K562 (cell line): ENCODE results near the gene TYRO3. TPM values are rescaled to one million over a fixed set of nuclear protein-coding genes. Genes with fewer than 3 reads are reported as not detected.

ENCODE experiments used
- BRD4 ChIP-seq: fragments of 200-600 bp; sonication (generic); IDR thresholded peaks from 2 replicates; pipeline ENCODE4 v1.6.1; 2017; ENCODE audit warnings: inconsistent platforms
- CBX8 ChIP-seq: fragments of 200-600 bp; sonication (generic); IDR thresholded peaks from 2 replicates; pipeline ENCODE4 v1.6.1; 2012; ENCODE audit warnings: borderline replicate concordance, mixed run types, low read depth, mild to moderate bottlenecking, moderate library complexity, mixed read lengths, low read length, control low read depth, inconsistent platforms; ENCODE audit not compliant: poor library complexity, severe bottlenecking; ENCODE audit errors: extremely low read depth
- GABPA ChIP-seq: fragments of 200-800 bp; sonication (Bioruptor generic); conservative IDR thresholded peaks from 2 replicates; pipeline ENCODE4 v1.6.1; 2016; ENCODE audit warnings: low read depth, missing genetic modification characterization, missing compliant biosample characterization
- KLF16 ChIP-seq: IDR thresholded peaks from 2 replicates; pipeline ENCODE4 v1.6.1; 2016; ENCODE audit warnings: antibody characterized with exemption
- L3MBTL2 ChIP-seq: fragments of 450-650 bp; IDR thresholded peaks from 2 replicates; pipeline ENCODE4 v1.6.1; 2016; ENCODE audit warnings: mild to moderate bottlenecking, moderate library complexity
- MCM7 ChIP-seq, 2 experiments: fragments of 450-650 bp; IDR thresholded peaks; 2 replicates each; pipeline ENCODE4 v1.6.1; 2016 to 2018
- RAD21 ChIP-seq, 2 experiments: fragments of 250-450 bp in 1 of 2; fragments of 450-650 bp in 1 of 2; sonication (Bioruptor Pico) in 1 of 2; formaldehyde crosslinking in 1 of 2; IDR thresholded peaks in 1 of 2; conservative IDR thresholded peaks in 1 of 2; 2 replicates each; pipeline versions ENCODE4 v1.4.0 to v1.8.0; 2020 to 2022; ENCODE audit warnings: mild to moderate bottlenecking in 2 of 2, moderate library complexity in 1 of 2
- REST ChIP-seq, 2 experiments: fragments of 450-650 bp; formaldehyde crosslinking in 1 of 2; IDR thresholded peaks; 2 replicates each; pipeline versions ENCODE4 v1.4.0 to v1.6.1; 2014 to 2020; ENCODE audit warnings: mild to moderate bottlenecking in 2 of 2, borderline replicate concordance in 1 of 2, low read depth in 1 of 2
- SP2 ChIP-seq: IDR thresholded peaks from 2 replicates; pipeline ENCODE4 v1.6.1; 2011; ENCODE audit warnings: mild to moderate bottlenecking, low read depth, low read length, moderate library complexity; ENCODE audit not compliant: poor library complexity, severe bottlenecking; ENCODE audit errors: extremely low read depth
- TARDBP ChIP-seq: fragments of 450-650 bp; IDR thresholded peaks from 2 replicates; pipeline ENCODE4 v1.6.1; 2016
- TBP ChIP-seq: optimal IDR thresholded peaks from 2 replicates; pipeline ENCODE3; 2011; ENCODE audit warnings: low read depth, low read length, improper control_type of control experiment
- ZHX1 ChIP-seq: fragments of 150-350 bp; conservative IDR thresholded peaks from 2 replicates; pipeline ENCODE4 v1.6.1; 2014; ENCODE audit warnings: low read length
- ZNF217 ChIP-seq: sonication (generic); formaldehyde crosslinking; IDR thresholded peaks from 2 replicates; pipeline ENCODE4 v1.8.0; 2022; ENCODE audit warnings: mild to moderate bottlenecking, missing genetic modification reagents
- ZNF263 ChIP-seq: sonication (generic); formaldehyde crosslinking; IDR thresholded peaks from 2 replicates; pipeline ENCODE4 v1.8.0; 2022; ENCODE audit warnings: mild to moderate bottlenecking, missing genetic modification reagents, borderline replicate concordance
- ZNF311 ChIP-seq: fragments of 250-450 bp; sonication (Bioruptor Pico); IDR thresholded peaks from 2 replicates; pipeline ENCODE4 v1.4.0; 2020; ENCODE audit warnings: mild to moderate bottlenecking, moderate library complexity
- polyA plus RNA-seq, 8 experiments: library from polyadenylated mRNA; depleted of rRNA in 4 of 8; stranded (reverse) in 5 of 8; unstranded in 3 of 8; fragments of >200 nt; fragmentation: Nextera tagmentation in 2 of 8; fragmentation: Illumina TruSeq in 1 of 8; extraction: Ambion mirVana in 2 of 8; extraction: Trizol in 1 of 8; gene quantifications; 2 replicates each; pipeline versions ENCODE4 v1.2.1 to v1.2.3, GENCODE V29; 2011 to 2014; ENCODE audit warnings: inconsistent platforms in 1 of 8, missing spikeins in 1 of 8
- total RNA-seq, 7 experiments: library from RNA; depleted of rRNA in 6 of 7; stranded (reverse); fragments of >200 nt in 6 of 7; fragmentation: Illumina TruSeq in 2 of 7; extraction: Trizol in 2 of 7; gene quantifications; 2 replicates each; pipeline versions ENCODE4 v1.2.1 to v1.2.3, GENCODE V29; 2011 to 2021; ENCODE audit warnings: low replicate concordance in 1 of 7

TYRO3 gene
- total and polyA plus RNA-seq, 9 of the 15 experiments (the other 6 are each of a cell fraction or from before 2014, with no cell fraction given) = 2.6 to 39.6 (median 18.6) TPM

GRCh38 chr15:41603941-41604911, 45.2 kb downstream of the TYRO3 start (continued):
- TF ChIP-seq TARDBP = no peak
- no peak for TF ChIP-seq BRD4
- no peak for TF ChIP-seq KLF16
- peak; percentile 31 for TF ChIP-seq CBX8
- peak; percentile 58 to 59; a peak in 3 of 4 replicates for TF ChIP-seq RAD21 (CRISPR knock-in tag; conservative IDR thresholded peaks at IDR 0.05 in 1 of 2, IDR thresholded peaks at IDR 0.05 in 1 of 2)
- TF ChIP-seq TBP = no peak
- peak; percentile 74 for TF ChIP-seq REST (IDR thresholded peaks at IDR 0.05; ENCODE audit: borderline replicate concordance)
- TF ChIP-seq REST (CRISPR knock-in tag; IDR thresholded peaks at IDR 0.05; ENCODE audit: low read depth) = no peak
- TF ChIP-seq ZNF217 = no peak
- TF ChIP-seq ZNF311 (CRISPR knock-in tag) = no peak
- TF ChIP-seq SP2 = no peak
- no peak for TF ChIP-seq MCM7 (IDR thresholded peaks at IDR 0.05)
- TF ChIP-seq L3MBTL2 = peak; percentile 50
- no peak for TF ChIP-seq ZHX1
- peak; percentile 54; the same call in 1 of the 2 replicates for TF ChIP-seq ZNF263 (CRISPR knock-in tag)
- 0 out of 2 replicates have a peak, but pooled peaks have one; percentile 15 for TF ChIP-seq GABPA (tag)
